Type B pancreatic cell (in vitro differentiated cells): Measurements from ENCODE around the gene FLOT1. TPM values are rescaled to one million over a fixed set of nuclear protein-coding genes. Genes with fewer than 3 reads are reported as not detected.
A peak's percentile ranks its signal among the peaks of the same experiment; 100 is the strongest.

Experiments used
- DNase-seq: peaks from one replicate; pipeline ENCODE4 v3.0.0; 2021; ENCODE audit warnings: mixed read lengths; ENCODE audit not compliant: unreplicated experiment; ENCODE audit errors: extremely low spot score
- H3K27ac Mint-ChIP-seq: 2 replicates; pipeline ENCODE4 v1.8.0; 2021; ENCODE audit warnings: mild to moderate bottlenecking, mixed read lengths
- H3K27me3 Mint-ChIP-seq: 2 replicates; pipeline ENCODE4 v1.8.0; 2021; ENCODE audit warnings: mixed read lengths
- H3K36me3 Mint-ChIP-seq: 2 replicates; pipeline ENCODE4 v1.8.0; 2021; ENCODE audit warnings: mixed read lengths
- H3K4me1 Mint-ChIP-seq: one replicate; pipeline ENCODE4 v1.8.0; 2021; ENCODE audit warnings: mixed read lengths; ENCODE audit not compliant: unreplicated experiment
- H3K4me3 Mint-ChIP-seq: 2 replicates; pipeline ENCODE4 v1.8.0; 2021; ENCODE audit warnings: mild to moderate bottlenecking, mixed read lengths
- H3K9me3 Mint-ChIP-seq: 2 replicates; pipeline ENCODE4 v1.8.0; 2021; ENCODE audit warnings: mixed read lengths
- total RNA-seq: library from RNA; stranded (reverse); gene quantifications from 2 replicates; pipeline ENCODE4 v1.2.1, GENCODE V29; 2021; ENCODE audit warnings: low replicate concordance
- TF ChIP-seq, protein P1 (sequence below): fragments of 200-600 bp; sonication (generic); conservative IDR thresholded peaks from 2 replicates; pipeline ENCODE4 v1.5.0; 2021; ENCODE audit warnings: antibody characterized with exemption, mild to moderate bottlenecking

FLOT1 gene
- total RNA-seq, 1 donor from 2014 or later, result 94.8 TPM

DNA sequence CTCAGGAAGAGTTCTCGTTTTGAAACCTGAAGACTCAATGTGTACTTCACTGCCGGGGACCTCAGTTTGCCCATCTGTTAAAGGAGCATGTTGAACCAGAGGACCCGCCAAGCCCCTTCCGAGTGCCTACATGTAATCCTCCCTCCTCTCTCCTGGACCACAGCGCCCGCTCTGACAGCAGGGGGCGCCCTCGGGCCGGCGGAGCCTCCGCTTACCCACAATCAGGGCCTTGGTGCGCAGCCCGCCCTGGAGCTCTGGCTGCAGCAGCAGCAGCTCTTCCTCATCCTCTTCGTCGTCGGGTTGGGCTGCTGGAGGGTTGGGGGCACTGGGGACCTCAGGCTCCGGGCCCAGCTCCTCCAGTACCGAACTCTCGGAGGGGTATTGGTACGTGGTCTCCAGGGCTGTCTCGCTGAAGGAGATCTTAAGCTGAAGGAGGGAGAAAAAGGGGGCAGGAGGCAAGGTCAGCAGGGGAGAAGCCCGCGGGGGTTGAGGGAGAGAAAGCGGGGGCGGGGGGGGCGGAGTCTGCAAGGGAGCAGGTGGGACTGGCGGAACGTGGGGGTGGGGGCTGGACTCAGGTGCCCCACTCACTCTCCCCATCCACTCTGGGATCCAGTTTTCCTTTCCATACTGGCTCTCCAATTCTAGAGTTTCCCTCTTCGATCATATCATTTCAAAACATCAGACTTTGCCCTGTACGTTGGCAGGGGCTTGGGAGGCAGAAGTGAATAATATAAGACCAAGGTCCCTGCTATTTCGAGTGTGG, 63.3 kb downstream of the FLOT1 start:
- H3K27ac Mint-ChIP-seq, result no peak overlapping the region
- no peaks in the 10 kb centered on the region for H3K9me3 Mint-ChIP-seq
- peaks cover 33% of the 10 kb centered on the region for H3K4me1 Mint-ChIP-seq
- H3K27me3 Mint-ChIP-seq, result no peaks in the 10 kb centered on the region
- TF ChIP-seq, protein P1, sequence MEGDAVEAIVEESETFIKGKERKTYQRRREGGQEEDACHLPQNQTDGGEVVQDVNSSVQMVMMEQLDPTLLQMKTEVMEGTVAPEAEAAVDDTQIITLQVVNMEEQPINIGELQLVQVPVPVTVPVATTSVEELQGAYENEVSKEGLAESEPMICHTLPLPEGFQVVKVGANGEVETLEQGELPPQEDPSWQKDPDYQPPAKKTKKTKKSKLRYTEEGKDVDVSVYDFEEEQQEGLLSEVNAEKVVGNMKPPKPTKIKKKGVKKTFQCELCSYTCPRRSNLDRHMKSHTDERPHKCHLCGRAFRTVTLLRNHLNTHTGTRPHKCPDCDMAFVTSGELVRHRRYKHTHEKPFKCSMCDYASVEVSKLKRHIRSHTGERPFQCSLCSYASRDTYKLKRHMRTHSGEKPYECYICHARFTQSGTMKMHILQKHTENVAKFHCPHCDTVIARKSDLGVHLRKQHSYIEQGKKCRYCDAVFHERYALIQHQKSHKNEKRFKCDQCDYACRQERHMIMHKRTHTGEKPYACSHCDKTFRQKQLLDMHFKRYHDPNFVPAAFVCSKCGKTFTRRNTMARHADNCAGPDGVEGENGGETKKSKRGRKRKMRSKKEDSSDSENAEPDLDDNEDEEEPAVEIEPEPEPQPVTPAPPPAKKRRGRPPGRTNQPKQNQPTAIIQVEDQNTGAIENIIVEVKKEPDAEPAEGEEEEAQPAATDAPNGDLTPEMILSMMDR, result peak; percentile 97
- DNase-seq, result peak; percentile 94
- peak overlapping the region; percentile 31 for H3K4me3 Mint-ChIP-seq
- peaks cover 9% of the 10 kb centered on the region for H3K36me3 Mint-ChIP-seq

Other genes with a start within 250 kb of the FLOT1 start
- gene GNL1, start 186.2 kb downstream of the FLOT1 start, total RNA-seq, result 59.3 and 67.1 TPM in 2 replicates
- 10.7 and 32.5 TPM in 2 replicates for gene PRR3, start 185.4 kb downstream of the FLOT1 start, total RNA-seq
- 64.2 and 69.2 TPM in 2 replicates for gene ABCF1, start 171.2 kb downstream of the FLOT1 start, total RNA-seq
- 84.3 and 116 TPM in 2 replicates for gene PPP1R10, start 125.4 kb downstream of the FLOT1 start, total RNA-seq
- gene MRPS18B, start 124.8 kb downstream of the FLOT1 start, total RNA-seq, result 39.8 and 45.3 TPM in 2 replicates
- 23.1 and 47.0 TPM in 2 replicates for gene ATAT1, start 115.8 kb downstream of the FLOT1 start, total RNA-seq
- 16.0 and 27.1 TPM in 2 replicates for gene C6orf136, start 95.6 kb downstream of the FLOT1 start, total RNA-seq
- gene DHX16, start 69.7 kb downstream of the FLOT1 start, total RNA-seq, result 29.0 and 29.6 TPM in 2 replicates
- gene PPP1R18, start 56.0 kb downstream of the FLOT1 start, total RNA-seq, result 16.8 and 33.1 TPM in 2 replicates
- gene NRM, start 51.7 kb downstream of the FLOT1 start, total RNA-seq, result 21.8 and 48.9 TPM in 2 replicates
- gene MDC1, start 25.4 kb downstream of the FLOT1 start, total RNA-seq, result 30.1 and 71.3 TPM in 2 replicates
- gene TUBB, start 22.3 kb downstream of the FLOT1 start, total RNA-seq, result 560 and 1,225 TPM in 2 replicates
- 24.3 and 40.1 TPM in 2 replicates for gene IER3, start 1.9 kb upstream of the FLOT1 start, total RNA-seq
- 197 and 315 TPM in 2 replicates for gene DDR1, start 141.8 kb upstream of the FLOT1 start, total RNA-seq
- 40.8 and 78.7 TPM in 2 replicates for gene GTF2H4, start 165.5 kb upstream of the FLOT1 start, total RNA-seq
- gene VARS2, start 171.6 kb upstream of the FLOT1 start, total RNA-seq, result 43.8 and 79.4 TPM in 2 replicates
- gene SFTA2, start 189.5 kb upstream of the FLOT1 start, total RNA-seq, result 2.7 and 3.6 TPM in 2 replicates
- 0.31 and 3.5 TPM in 2 replicates for gene MUCL3, start 198.3 kb upstream of the FLOT1 start, total RNA-seq
- gene MUC21, start 241.0 kb upstream of the FLOT1 start, total RNA-seq, result 0.43 and 0.65 TPM in 2 replicates